CD1c-positive myeloid dendritic cell (primary cell): Measurements from ENCODE around the gene EPHA3.

Experiments used
- DNase-seq: peaks from one replicate; pipeline ENCODE4 v3.0.0-alpha.2; 2016; ENCODE audit errors: extremely low spot score

The EPHA3 gene

DNA sequence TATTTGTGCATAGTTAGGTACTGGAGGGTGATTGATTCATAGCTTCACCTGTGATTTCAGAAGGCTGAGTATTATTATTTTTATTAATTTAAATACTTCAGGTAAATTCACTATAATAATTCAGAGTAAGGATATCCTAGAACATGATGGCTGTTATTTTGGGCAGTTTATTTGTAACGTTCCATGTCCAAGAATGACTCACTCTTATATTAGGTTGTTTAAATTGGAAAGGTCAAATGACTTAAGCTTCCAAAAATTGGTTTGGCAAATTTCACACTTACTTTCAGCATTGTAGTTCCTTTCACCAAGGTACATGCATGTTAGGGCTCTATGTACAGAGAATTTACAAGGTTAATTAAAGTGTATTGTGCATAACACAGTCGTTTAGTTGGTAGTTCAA lies 120.2 kb downstream of the EPHA3 start:
- no peak for DNase-seq

DNA sequence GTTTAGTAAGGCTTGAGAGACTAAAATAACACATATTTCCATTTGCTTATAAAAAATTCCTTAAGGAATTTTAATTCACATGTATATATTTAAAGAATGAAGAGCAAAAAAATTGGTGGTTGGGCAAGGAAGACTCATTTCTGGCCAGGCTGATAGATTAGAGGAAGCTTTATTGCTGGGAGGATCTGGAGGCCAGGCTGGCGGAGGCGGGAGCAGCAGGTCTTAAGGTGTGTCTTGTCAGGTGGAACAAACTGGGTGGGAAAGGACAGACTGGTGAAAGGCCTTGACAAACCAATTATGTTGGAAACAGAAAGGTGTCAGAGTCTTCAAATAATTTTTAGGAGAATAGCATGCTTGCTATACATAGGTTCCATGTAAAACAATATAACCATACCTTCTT lies 124.7 kb downstream of the EPHA3 start:
- DNase-seq: no peak

DNA sequence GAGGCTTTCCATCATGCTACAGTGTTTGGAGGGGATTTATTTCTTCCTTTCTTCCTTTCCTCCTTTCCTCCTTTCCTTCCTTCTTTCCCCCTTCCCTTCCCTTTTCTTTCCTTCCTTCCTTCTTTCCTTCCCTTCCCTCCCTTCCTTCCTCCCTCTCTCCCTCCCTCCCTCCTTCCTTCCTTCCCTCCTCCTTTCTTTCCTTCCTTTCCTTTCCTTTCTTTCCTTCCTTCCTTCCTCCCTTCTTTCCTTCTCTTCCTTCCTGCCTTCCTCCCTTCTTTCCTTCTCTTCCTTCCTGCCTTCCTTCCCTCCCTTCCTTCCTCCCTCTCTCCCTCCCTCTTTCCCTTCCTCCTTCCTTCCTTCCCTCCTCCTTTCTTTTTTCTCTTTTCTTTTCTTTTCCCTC lies 127.2 kb downstream of the EPHA3 start:
- DNase-seq: no peak

DNA sequence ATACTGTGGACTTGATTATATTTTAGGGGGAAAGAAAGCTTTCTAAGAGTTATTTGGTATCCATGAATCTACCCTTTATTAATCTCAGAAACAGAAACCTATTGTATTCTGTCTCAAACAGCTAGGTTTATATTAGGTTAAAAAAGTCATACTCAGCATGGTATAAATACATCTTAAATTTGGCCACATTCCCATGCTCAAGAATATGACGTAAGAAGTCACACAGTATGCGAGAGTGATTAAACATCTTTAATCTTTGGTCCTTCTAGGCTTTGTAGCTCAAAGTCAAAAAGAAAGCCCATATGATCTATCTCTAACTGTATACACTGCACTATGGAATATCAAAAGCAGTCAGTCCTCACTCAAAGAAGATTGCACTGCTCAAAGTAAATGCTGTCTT lies 131.4 kb downstream of the EPHA3 start:
- no peak for DNase-seq

DNA sequence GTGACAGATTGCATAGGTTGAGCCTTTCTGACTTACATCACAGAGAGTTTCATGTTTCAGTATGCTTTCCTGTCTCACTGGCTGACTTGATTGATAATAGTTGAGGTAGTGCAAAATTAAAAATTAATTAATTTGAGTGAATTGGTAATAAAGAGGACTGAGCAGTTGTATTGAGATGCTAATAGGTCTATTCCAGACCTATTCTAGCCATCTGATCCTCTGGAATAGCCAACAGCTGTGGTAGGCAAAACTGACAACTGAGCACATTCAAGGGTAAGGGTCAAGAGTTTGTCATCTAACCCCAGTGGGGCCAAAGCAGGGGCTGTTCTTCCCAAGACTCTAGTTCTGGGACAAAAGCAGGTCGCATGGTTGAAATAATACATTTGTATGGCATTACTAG lies 132.4 kb downstream of the EPHA3 start:
- DNase-seq: no peak

DNA sequence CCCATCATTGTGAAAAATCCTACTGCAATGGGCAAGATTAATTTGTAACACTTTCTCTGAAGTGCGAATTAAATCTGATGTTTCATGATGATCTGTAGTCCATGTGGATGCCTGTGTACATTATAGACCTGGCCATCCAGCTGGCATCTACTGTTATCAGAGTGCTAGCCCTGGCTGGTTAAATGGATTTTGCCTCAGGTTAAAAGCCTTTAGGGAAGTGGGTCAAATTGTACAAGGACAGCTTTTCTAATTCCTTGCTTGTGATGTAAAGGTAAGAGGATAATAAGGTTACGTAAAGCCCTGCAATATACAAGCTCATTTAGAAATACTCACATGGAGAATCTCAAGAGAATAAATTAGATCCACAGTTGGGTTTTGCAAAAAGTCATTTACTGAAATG lies 138.2 kb downstream of the EPHA3 start:
- DNase-seq: no peak

DNA sequence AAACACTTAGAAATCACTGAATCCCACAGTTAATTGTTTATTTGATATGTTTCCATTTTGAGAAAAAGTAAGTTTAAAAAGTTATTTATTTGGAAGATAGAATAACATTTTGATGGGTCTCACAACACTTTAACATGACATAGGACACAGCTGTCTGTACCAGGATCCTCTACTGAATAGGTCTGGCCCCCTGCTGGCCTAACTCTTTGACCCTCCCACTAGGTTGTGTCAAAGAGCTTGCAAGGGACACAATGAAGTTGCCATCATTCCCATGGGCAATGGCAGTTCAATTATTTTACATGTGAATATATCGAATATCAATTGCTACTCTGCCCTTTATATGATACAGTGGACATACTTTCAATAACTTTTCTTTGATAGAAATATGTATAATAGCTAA lies 138.9 kb downstream of the EPHA3 start:
- DNase-seq: no peak

DNA sequence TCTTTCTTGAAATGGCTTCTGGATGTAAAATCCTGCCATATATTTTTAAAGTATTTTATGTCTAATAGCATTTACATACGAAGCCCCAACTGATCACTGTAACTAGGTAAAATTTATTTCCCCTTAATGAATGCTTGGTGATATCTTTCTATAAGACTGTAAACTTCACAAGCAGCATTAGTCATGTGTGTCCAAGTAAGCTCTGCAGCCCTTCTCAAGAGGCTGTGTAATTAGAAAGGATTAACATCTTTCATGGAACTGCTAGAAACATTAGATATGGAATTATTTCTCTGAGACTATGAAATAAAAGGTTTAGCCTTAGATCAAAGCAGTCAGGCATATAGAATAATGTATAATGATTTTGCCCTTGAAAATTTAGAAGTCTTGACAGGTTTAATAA lies 143.3 kb downstream of the EPHA3 start:
- no peak for DNase-seq

DNA sequence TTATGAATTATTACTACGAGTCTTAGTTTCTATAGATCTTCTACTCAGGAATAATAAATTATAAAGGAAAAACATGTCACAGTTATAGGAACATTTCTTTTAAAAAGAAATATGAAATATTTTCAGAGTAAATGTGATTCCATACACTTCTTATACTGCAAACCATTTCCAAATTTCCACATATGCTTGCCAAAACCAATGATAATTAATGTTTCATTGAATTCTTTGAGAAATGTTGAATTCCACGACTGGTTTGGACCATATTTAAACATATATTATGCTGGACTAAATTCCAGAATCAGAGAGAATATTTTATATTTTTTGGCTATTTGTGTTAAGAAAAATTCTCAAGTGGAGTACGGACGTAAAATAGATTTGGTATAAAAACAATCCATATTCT lies 144.6 kb downstream of the EPHA3 start:
- no peak for DNase-seq

DNA sequence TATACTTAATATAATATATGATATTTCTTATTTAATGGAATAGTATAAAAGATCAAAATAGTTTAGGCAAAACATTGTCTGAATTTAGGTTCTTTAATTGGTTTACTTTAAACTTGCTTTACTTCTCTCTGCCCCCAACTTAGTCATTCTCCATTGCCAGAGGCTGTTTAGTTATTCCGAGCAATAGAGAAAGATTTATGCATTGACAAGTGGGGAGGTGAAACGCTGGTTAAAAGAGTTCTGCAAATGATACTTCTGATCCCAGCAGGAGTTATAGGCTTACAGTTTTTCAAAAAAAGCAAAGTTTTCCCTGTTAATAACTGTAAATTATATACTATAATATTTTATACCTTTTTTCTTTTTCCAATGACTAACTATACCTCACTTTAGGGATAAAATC lies 145.4 kb downstream of the EPHA3 start:
- DNase-seq: no peak

DNA sequence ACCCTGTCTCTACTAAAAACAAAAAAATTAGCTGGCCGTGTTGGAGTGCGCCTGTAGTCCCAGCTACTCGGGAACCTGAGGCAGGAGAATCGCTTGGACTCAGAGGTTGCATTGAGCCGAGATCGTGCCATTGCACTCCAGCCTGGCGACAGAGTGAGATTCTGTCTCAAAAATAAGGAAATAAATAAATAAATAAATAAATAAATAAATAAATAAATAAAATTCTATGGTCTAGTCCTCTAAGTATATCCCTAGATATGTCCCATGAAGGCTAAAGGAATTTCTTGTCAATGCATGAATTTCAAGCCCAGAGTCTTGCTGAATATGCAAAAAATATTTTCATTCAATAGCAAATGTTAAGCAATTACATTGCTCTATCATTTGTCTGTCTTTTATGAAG lies 149.0 kb downstream of the EPHA3 start:
- DNase-seq: no peak

DNA sequence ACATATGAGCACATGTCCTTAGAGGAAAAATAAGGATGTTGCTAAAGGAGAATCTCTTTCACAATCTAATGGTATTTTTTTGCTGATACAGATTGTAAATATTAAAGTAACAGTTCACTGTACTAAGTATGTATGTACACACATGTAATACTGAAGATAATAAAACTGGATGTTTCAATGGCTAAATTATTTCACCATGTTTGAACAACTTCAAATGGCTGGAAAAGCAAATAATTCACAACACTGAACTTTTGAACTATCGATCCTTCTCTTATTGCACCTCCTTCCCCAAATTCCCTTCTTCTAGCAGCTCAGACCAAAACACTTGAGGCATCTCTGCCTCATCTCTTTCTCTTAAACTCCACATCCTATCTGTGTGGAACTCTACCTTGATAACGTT lies 149.5 kb downstream of the EPHA3 start:
- DNase-seq: no peak

DNA sequence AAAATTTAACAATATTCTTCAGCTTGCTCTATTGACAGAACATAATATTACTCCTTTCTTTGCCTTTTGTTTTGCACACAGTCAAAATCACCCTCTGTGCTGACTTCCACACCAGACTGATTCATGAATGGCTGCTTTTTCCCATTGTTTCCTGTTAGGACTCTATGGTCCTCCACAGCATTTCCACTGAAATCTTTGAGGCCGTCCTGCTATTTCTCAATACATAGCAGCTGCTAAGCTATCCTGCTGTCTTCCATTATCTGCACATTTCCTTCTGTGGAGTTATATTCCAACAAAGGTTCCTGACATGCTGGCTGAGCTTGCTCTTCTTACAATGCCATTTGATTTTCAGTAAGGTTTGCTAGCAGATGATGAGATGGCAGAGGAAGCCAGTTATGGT lies 153.3 kb downstream of the EPHA3 start:
- no peak for DNase-seq

DNA sequence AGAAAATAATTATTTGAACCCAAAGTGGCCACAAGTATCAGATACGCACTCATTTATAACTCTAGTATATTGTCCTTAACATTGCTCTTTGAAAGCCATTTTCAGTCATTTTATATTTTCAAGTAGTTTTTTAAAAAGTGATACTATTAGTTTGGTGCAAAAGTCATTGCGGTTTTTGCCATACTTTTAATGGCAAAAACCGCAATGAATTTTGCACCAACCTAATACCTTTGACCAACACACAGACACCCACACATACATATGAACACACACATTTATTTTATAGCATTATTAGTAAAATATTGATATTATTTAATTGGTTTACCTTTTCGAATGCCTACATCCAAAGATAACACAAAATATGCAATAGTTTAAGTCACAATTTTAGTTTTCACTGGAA lies 154.3 kb downstream of the EPHA3 start:
- no peak for DNase-seq

DNA sequence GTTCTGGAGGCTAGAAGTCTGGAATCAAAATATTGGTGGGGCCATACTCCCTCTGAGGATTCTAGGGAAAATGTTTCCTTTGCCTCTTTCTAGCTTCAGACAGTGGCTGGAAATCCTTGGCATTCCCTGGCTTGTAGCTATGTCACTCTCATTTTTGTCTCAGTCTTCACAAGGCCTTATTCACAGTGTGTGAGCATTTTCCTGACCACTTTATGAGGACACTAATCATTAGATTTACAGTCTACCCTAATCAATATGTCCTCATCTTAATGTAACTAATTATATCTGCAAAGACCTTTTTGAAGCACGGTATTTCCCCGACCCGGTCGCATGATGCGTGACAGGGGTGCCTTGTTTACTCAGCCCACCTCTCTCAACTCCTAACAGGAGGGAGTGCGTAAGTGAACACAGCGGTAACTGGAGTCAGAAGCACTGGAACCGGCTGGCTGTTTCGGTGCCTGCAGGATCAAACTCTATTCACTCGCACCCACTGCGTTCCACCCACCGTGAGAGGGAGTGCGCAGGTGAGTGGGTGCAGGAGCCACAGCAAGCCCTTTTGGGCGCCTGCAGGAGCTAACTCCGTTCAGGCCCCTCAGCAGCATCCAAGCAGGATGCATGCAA lies 155.0 kb downstream of the EPHA3 start:
- DNase-seq: no peak

DNA sequence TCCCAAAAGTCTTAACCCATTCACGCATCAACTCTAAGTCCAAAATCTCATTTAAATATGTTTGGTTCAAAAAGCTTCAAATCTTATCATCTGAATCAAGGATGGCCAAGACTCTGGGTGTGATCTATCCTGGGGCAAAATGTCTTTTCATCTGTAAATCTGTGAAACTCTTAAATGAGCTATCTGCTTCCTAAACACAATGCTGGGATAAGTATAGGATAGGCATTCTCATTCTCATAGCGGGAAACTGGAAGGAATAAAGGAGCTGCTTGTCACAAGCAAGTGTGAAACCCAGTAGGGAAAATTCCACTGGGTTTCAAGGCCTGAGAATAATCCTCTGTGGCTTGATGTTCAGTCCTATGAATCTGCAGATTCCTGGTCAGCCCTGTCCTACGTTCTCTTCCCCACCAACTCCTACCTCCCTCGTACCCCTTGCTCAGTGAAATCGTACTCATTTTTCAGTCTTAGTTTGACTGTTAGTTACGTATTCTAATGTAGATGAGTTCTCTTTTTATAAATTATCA lies 156.7 kb downstream of the EPHA3 start:
- DNase-seq: no peak

DNA sequence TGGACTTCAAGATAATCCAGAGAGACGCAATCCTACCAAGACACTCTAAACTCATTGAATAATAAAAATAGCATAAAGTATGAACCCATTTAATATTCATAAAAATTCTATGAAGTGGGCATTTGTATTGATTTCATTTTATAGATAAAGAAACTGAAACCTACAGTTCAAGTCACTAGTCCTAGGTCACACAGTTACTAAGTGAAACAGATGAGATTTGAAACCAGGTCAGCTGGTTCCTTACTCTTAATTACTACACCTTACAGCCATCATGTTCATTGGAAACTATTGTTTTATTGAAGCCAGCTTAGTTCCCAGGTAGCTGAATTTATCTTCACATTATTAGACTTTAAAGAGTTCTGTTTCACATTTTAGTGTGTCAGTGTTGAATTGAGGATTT lies 158.7 kb downstream of the EPHA3 start:
- no peak for DNase-seq

DNA sequence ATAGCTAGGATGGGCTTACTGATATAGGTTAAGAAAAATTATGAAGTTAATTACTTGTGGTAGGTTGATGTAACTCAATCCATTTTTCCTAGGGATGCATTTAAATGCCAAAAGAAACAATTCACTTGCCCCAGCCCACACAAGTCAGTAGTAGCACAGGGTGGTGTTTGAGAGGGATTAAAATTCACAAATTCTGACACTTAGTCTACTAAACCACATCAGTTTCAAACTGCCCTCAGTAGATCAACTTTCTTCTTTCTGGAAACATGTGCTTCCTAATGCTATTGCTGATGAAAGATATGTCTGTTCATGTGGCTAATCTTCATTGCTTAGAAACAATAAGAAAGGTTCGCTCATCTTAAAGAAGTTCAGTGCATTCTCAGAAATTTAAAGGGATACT lies 160.6 kb downstream of the EPHA3 start:
- DNase-seq: no peak

DNA sequence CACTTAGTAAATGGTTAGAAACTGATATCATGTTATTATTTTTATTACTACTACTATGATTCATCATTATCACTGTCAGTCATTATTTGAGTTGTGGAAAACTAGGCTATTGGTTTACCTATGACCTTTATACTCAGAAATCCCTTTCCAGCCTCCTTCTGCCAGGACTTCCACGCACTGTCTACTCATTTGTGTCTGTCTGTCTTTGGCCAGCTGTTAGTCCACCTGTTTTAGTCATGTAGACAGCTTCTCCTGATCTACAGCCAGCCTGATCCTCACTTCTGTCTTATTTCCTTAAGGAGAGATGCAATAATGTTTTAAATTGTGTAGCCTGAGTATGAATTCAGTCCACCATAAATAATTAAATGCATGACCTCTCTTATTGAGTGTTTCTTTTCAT lies 162.8 kb downstream of the EPHA3 start:
- no peak for DNase-seq

DNA sequence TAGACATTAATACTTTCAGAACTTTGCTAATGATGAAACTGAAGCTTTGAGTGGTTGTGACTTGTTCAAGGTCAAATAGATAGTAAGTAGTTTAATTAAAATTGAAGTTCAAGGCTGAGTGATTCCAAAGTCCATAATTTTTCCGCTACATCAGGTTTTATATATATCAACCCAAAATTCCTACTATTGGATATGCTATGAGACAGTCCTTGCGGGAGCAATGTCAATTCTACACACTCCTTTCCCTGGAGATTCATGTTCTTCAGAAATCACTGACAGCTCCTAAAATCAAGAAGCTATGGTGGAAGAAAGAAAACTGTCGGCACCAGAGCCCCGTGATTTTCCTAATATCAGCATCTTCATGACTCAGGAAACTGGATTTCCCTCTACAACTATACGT lies 167.6 kb downstream of the EPHA3 start:
- no peak for DNase-seq

DNA sequence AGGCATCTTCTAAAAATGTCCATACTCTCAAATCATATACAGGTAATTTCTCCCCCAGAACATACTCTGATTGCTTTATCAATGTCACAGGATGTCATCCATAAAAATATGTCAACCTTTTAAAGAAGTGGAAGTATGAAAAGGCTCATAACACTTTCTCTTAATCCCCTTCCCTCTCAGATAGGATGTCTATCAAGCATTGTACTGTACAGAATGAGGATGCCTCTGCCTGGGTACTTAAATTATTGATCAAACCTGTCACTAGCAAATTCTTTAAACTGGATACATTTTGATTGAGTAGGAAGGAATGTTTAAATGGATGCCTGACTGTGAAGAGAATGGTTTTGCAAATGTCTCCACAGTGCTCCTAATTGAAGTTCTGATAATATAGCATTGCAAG lies 168.7 kb downstream of the EPHA3 start:
- no peak for DNase-seq

DNA sequence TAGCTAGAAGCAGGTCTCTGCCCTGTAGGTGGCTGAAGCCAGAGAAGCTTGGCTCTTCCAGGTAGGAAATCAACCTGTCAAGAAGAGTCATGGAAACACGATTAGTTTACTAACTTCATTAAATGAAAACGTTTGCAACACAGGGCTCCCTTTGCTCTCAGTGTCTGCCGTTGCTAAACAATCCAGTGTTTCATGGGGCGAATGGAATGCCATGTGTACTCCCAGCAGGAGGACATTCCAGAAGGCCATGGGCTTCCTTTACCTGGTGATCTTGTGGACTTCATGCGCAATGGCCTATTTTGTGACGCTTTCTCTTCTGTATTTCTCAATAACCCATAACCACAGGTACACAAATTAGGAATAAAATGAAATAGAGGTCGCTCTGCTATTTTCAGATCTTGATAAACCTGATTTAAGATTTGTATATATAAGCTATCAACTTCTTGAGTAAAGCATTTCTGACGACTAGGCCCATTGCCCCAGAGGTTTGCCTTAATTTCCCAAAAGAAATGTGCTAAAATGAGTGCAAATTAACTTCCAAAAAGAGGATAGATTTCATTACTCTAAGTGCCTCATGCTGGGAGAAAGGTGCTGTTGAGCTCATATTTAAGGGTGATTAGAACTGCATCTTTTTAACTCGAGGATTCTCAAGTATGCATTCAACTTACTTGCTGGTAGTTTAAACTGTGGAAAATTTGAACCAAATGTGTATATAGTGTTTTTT lies 171.0 kb downstream of the EPHA3 start:
- DNase-seq: no peak

DNA sequence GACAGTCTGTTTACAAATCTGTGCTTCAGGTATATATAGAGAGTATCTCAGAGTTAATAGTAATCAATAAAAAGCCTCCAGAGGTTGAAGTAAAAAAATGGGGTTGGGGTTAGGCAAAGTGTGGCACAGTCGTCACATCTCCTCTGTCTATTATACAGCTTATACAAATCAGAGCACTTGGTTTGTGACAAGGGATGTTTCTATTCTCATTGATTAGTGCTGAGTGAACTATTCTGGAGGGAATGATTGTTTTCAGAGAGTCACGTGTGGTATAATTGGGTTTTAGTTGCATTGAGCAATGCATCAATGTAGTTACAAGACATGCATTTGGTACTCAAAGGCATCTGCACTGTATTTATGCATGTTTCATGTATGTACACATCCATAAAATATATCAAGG lies 172.9 kb downstream of the EPHA3 start:
- DNase-seq: no peak
